ENCODE data around the gene GLT6D1. TPM values are rescaled to one million over a fixed set of nuclear protein-coding genes. Genes with fewer than 3 reads are reported as not detected.

GLT6D1 gene
- total and polyA plus RNA-seq, 2 donors (not counting 3 experiments of a cell fraction or from before 2014, with no cell fraction given) = not detected

- dilution Hi-C loops (cut with MboI; ENCODE audit: extremely low pct_ligation_motif_present, low sequenced_read_pairs) (no loop called here), intact Hi-C loops (cut with micrococcal nuclease) (no loop called here)
- ChIA-PET CTCF (no interaction called here), POLR2A (no interaction called here)
- TF ChIP-seq, protein P1, sequence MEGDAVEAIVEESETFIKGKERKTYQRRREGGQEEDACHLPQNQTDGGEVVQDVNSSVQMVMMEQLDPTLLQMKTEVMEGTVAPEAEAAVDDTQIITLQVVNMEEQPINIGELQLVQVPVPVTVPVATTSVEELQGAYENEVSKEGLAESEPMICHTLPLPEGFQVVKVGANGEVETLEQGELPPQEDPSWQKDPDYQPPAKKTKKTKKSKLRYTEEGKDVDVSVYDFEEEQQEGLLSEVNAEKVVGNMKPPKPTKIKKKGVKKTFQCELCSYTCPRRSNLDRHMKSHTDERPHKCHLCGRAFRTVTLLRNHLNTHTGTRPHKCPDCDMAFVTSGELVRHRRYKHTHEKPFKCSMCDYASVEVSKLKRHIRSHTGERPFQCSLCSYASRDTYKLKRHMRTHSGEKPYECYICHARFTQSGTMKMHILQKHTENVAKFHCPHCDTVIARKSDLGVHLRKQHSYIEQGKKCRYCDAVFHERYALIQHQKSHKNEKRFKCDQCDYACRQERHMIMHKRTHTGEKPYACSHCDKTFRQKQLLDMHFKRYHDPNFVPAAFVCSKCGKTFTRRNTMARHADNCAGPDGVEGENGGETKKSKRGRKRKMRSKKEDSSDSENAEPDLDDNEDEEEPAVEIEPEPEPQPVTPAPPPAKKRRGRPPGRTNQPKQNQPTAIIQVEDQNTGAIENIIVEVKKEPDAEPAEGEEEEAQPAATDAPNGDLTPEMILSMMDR (IDR thresholded peaks at IDR 0.05; ENCODE audit: extremely low read depth in 1 of 2, insufficient read depth in 1 of 2, low read depth in 1 of 2, low read length in 2 of 2) = no peak
- TF ChIP-seq MYC (IDR thresholded peaks at IDR 0.05; ENCODE audit: low read depth, low read length) = no peak
- TF ChIP-seq JUN (IDR thresholded peaks at IDR 0.05; ENCODE audit: borderline replicate concordance, insufficient read depth, insufficient read length, low read depth) = no peak
- TF ChIP-seq MAX (IDR thresholded peaks at IDR 0.05; ENCODE audit: insufficient read depth, insufficient read length) = no peak
- no peak for TF ChIP-seq GATA2 (IDR thresholded peaks at IDR 0.05; ENCODE audit: insufficient read depth, insufficient read length, low read depth, low read length)
- TF ChIP-seq POLR2AphosphoS5 (IDR thresholded peaks at IDR 0.05; ENCODE audit: insufficient read depth, low read depth, low read length) = no peak
- TF ChIP-seq FOS (IDR thresholded peaks at IDR 0.05; ENCODE audit: borderline replicate concordance, insufficient read depth, low read length) = no peak
- no peak for TF ChIP-seq POLR2A (IDR thresholded peaks at IDR 0.05; ENCODE audit: low read depth, low read length)
- no peak for TF ChIP-seq EZH2 (IDR thresholded peaks at IDR 0.05; ENCODE audit: borderline replicate concordance, low read depth, low read length, severe bottlenecking)
- no TSS peak for BruUV-seq (replicated peaks)
- H3K9ac ChIP-seq (replicated peaks; ENCODE audit: extremely low read depth, insufficient read depth, low read length) = no peak overlapping the region
- no peaks in the 10 kb centered on the region for H3K27me3 ChIP-seq (ENCODE audit: control insufficient read depth in 2 of 2, insufficient read depth in 2 of 2, low read length in 2 of 2)
- no peaks in the 10 kb centered on the region for H4K20me1 ChIP-seq (replicated peaks; ENCODE audit: control insufficient read depth, extremely low read depth, insufficient read depth, low read length)
- H3K36me3 ChIP-seq (ENCODE audit: control insufficient read depth in 2 of 2, extremely low read depth in 1 of 2, insufficient read depth in 2 of 2, low read length in 2 of 2) = no peaks in the 10 kb centered on the region
- H2AFZ ChIP-seq (ENCODE audit: low read depth, low read length) = no peak overlapping the region
- H3K4me2 ChIP-seq (ENCODE audit: insufficient read depth, low read length) = no peak overlapping the region
- DNase-seq (ENCODE audit: low read depth, low spot score) (no peak), FAIRE-seq (no peak)
- no peaks in the 10 kb centered on the region for H3K9me3 ChIP-seq (replicated peaks; ENCODE audit: control insufficient read depth, insufficient read depth, low read length)
- no peak overlapping the region for H3K27ac ChIP-seq (ENCODE audit: insufficient read depth, low read depth, low read length)
- no peak overlapping the region for H3K4me3 ChIP-seq (replicated peaks in 1 of 3; ENCODE audit: insufficient read depth in 1 of 3, low read depth in 1 of 3, low read length in 3 of 3)
- H3K9me1 ChIP-seq (replicated peaks; ENCODE audit: control insufficient read depth, extremely low read depth, insufficient read depth, low read length) = no peaks in the 10 kb centered on the region
- no peaks in the 10 kb centered on the region for H3K4me1 ChIP-seq (ENCODE audit: control insufficient read depth, extremely low read depth, insufficient read depth, low read length)
- H3K79me2 ChIP-seq (ENCODE audit: control insufficient read depth, insufficient read depth, low read length) = no peaks in the 10 kb centered on the region
These were observed 64.4 kb downstream of the GLT6D1 start for GRCh38 chr9:135574943-135575342.
